Progenitor cell of endocrine pancreas (in vitro differentiated cells): Measurements from ENCODE around the gene TMEM208. TPM values are rescaled to one million over a fixed set of nuclear protein-coding genes. Genes with fewer than 3 reads are reported as not detected.
A peak's percentile ranks its signal among the peaks of the same experiment; 100 is the strongest.

Experiments used
- DNase-seq: peaks from one replicate; pipeline ENCODE4 v3.0.0; 2021; ENCODE audit warnings: low spot score; ENCODE audit not compliant: unreplicated experiment
- H3K27ac Mint-ChIP-seq: 2 replicates; pipeline ENCODE4 v1.8.0; 2021; ENCODE audit warnings: mild to moderate bottlenecking, moderate library complexity, mixed read lengths
- H3K27me3 Mint-ChIP-seq: 2 replicates; pipeline ENCODE4 v1.8.0; 2021; ENCODE audit warnings: mixed read lengths
- H3K36me3 Mint-ChIP-seq: 2 replicates; pipeline ENCODE4 v1.8.0; 2022; ENCODE audit warnings: mixed read lengths; ENCODE audit not compliant: insufficient read depth
- H3K4me1 Mint-ChIP-seq: 2 replicates; pipeline ENCODE4 v1.8.0; 2021; ENCODE audit warnings: low read depth, mixed read lengths
- H3K4me3 Mint-ChIP-seq: 2 replicates; pipeline ENCODE4 v1.8.0; 2021; ENCODE audit warnings: low read depth, mild to moderate bottlenecking, moderate library complexity, mixed read lengths
- H3K9me3 Mint-ChIP-seq: 2 replicates; pipeline ENCODE4 v1.8.0; 2021; ENCODE audit warnings: low read depth, mixed read lengths
- total RNA-seq: library from RNA; stranded (reverse); gene quantifications from 2 replicates; pipeline ENCODE4 v1.2.1, GENCODE V29; 2021
- TF ChIP-seq, protein P1 (sequence below): fragments of 200-600 bp; sonication (generic); IDR thresholded peaks from one replicate; pipeline ENCODE4 v1.5.0; 2021; ENCODE audit warnings: antibody characterized with exemption, mild to moderate bottlenecking; ENCODE audit not compliant: unreplicated experiment

TMEM208 gene
- total RNA-seq, 1 donor from 2014 or later: 36.3 TPM

DNA sequence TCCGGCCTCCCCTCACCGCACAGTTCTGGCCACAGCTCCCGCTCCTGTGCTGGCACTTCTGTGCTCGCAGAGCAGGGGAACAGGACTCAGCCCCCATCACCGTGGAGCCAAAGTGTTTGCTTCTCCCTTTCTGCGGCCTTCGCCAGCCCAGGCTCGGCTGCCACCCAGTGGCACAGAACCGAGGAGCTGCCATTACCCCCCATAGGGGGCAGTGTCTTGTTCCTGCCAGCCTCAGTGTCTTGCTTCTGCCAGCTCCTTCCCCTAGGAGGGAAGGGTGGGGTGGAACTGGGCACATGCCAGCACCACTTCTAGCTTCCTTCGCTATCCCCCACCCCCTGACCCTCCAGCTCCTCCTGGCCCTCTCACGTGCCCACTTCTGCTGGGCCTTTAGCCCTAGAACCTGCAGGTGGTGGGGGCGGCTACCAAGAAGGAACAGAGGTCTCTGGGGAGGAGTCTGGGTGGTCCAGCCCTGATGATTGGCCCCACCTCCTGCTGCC, 28.6 kb upstream of the TMEM208 start:
- Mint-ChIP-seq H3K27me3 (no peaks in the 10 kb centered on the region), H3K9me3 (no peaks in the 10 kb centered on the region), H3K27ac (no peak overlapping the region), H3K4me1 (peaks cover 7% of the 10 kb centered on the region), H3K4me3 (no peak overlapping the region), H3K36me3 (peaks cover 17% of the 10 kb centered on the region)
- no peak for DNase-seq
- TF ChIP-seq, protein P1, sequence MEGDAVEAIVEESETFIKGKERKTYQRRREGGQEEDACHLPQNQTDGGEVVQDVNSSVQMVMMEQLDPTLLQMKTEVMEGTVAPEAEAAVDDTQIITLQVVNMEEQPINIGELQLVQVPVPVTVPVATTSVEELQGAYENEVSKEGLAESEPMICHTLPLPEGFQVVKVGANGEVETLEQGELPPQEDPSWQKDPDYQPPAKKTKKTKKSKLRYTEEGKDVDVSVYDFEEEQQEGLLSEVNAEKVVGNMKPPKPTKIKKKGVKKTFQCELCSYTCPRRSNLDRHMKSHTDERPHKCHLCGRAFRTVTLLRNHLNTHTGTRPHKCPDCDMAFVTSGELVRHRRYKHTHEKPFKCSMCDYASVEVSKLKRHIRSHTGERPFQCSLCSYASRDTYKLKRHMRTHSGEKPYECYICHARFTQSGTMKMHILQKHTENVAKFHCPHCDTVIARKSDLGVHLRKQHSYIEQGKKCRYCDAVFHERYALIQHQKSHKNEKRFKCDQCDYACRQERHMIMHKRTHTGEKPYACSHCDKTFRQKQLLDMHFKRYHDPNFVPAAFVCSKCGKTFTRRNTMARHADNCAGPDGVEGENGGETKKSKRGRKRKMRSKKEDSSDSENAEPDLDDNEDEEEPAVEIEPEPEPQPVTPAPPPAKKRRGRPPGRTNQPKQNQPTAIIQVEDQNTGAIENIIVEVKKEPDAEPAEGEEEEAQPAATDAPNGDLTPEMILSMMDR: peak; percentile 44

DNA sequence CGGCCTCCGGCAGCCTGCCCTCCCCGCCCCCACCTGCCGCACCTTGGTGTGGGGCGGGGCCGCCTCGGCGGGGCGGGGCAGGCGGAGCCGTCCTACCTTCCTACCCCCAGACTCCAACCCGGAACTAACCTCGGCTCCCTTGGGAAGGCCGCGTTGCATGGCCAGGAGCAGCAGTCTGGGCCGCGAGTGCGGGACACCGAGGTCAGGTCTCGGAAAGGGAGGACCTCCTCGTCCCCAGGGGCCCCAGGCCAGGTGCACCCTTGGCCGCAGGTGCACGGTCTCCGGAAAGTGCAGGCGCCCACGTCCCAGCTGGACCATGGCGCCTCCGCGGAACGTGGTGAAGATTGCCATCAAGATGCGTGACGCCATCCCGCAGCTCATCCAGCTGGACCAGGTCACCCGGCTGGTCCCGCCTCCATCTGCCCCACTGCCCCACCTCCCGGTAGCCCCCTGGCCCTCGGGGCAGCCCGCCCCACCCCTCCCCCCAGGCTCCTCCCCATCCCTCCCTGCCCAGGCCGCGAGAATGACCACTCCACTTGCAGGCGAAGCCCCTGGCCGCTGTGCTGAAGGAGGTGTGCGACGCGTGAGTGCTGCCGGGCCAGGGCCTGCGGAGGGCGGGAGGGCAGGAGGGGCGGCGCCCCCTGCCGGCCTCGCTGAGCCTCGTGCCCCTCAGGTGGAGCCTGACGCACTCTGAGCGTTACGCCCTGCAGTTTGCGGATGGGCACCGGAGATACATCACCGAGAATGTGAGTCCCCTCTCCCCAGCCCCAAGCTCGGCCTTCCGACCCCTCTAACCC, 27.7 kb upstream of the TMEM208 start, which contains the start of gene ELMO3:
Gene ELMO3, plus strand, starts transcription at position 121 of the 797 bp plus-strand sequence. Its CDS starts 196 bp downstream, at position 317.
- Mint-ChIP-seq H3K27me3 (no peaks in the 10 kb centered on the region), H3K4me3 (peak within 1 kb of the TSS; percentile 51), H3K27ac (no peak within 1 kb of the TSS), H3K4me1 (peaks cover 3% of the 10 kb centered on the region), H3K9me3 (no peaks in the 10 kb centered on the region), H3K36me3 (peaks cover 15% of the 10 kb centered on the region)
- DNase-seq: no peak
- TF ChIP-seq, protein P1: peak; percentile 55

DNA sequence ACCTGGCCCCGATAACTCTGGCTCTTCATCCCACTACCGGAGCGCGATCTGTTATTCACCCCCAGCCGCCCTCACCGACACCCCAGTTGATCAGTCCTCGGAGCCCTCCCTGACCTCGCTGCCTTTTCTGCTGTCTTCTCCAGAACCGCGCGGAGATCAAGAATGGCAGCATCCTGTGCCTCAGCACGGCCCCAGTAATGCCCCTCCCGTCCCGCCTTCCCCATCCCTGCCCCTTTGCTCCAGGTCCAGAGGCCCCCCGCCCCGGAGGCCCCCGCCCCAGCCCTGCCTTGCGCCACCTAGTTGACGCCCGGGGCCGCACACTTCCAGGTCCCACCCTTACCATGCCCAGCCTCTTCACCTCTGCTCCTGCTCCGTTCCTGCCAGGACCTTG, 27.1 kb upstream of the TMEM208 start:
- H3K4me3 Mint-ChIP-seq: peak overlapping the region; percentile 51
- H3K27ac Mint-ChIP-seq: no peak overlapping the region
- no peaks in the 10 kb centered on the region for H3K9me3 Mint-ChIP-seq
- peaks cover 3% of the 10 kb centered on the region for H3K4me1 Mint-ChIP-seq
- H3K27me3 Mint-ChIP-seq: no peaks in the 10 kb centered on the region
- no peak for DNase-seq
- TF ChIP-seq, protein P1: no peak
- peaks cover 15% of the 10 kb centered on the region for H3K36me3 Mint-ChIP-seq

DNA sequence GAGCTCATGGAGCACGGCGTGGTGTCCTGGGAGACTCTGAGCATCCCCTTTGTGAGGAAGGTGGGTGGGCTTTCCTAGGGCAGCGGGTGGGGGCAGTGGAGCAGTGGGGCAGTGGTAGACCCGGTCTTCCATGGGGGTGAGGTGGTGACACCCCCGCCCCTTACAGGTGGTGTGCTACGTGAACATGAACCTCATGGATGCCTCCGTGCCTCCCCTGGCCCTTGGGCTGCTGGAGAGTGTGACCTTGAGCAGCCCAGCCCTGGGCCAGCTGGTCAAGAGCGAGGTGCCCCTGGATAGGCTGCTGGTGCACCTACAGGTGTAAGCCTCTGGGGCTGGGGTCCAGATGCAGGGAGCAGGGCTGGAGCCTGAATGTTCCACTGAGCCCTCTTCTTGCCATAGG, 26.4 kb upstream of the TMEM208 start:
- H3K4me1 Mint-ChIP-seq: peaks cover 3% of the 10 kb centered on the region
- DNase-seq: no peak
- H3K27me3 Mint-ChIP-seq: no peaks in the 10 kb centered on the region
- H3K4me3 Mint-ChIP-seq: no peak overlapping the region
- H3K27ac Mint-ChIP-seq: no peak overlapping the region
- H3K36me3 Mint-ChIP-seq: peaks cover 15% of the 10 kb centered on the region
- no peaks in the 10 kb centered on the region for H3K9me3 Mint-ChIP-seq
- TF ChIP-seq, protein P1: no peak

DNA sequence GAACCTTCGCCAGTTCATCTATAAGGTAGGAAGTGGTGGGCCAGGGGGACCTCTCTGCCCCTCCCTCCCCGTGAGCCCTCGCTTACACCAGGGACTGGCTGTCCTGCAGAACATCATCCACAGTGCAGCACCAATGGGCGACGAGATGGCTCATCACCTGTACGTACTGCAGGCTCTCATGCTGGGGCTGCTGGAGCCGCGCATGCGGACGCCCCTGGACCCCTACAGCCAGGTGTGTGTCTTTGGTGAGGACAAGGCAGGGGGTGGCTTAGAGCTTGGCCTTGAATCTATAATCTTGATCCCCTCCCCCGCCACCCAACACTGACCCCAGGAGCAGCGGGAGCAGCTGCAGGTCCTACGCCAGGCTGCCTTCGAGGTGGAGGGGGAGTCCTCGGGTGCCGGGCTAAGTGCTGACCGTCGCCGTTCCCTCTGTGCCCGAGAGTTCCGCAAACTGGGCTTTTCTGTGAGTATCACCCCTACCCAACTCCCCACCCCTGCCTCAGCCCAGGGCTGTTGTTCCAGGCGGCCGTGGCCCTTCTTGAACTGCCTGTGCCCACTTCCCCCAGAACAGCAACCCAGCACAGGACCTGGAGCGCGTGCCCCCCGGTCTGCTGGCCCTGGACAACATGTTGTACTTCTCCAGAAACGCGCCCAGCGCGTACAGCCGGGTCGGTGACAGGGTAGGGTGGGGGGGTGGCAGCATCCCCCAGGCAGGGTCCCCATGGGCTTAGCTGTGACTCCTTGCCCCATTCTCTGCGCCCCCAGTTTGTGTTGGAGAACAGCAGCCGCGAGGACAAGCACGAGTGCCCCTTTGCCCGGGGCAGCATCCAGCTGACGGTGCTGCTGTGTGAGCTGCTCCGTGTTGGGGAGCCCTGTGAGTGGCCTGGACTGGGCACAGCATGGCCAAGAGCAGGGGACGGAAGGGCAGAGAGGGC, 25.3 kb upstream of the TMEM208 start:
- DNase-seq: no peak
- Mint-ChIP-seq H3K36me3 (peaks cover 6% of the 10 kb centered on the region), H3K4me1 (peaks cover 3% of the 10 kb centered on the region), H3K4me3 (no peak overlapping the region), H3K27ac (no peak overlapping the region), H3K27me3 (no peaks in the 10 kb centered on the region), H3K9me3 (no peaks in the 10 kb centered on the region)
- TF ChIP-seq, protein P1: no peak
